Measurements from ENCODE around the gene PRAMEF15. TPM values are rescaled to one million over a fixed set of nuclear protein-coding genes. Genes with fewer than 3 reads are reported as not detected.
"Not testable (repeated sequence)": the region's sequence is repeated elsewhere in the genome, so short reads cannot be mapped to it uniquely, and the experiment has no call there.

PRAMEF15 gene
- not detected for total RNA-seq
- not detected for polyA plus RNA-seq

DNA sequence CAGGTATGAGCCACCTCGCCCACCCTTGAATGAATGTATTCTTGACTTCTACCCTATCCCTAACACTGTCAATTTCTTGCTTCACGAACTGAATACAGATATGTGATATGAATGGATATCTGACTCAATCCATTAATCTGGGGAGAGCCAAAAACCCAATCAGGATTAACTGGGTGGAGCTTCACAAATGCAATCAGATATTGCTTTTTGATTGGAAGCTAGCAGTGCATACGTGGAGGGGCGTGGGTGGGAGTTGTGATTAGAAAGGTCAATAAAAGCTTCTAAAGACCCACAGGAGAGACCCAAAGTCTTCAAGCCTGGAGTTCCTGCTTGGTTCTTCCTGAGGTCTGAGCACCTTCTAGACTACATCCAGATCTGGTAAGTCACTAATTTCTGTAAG is at the start of gene PRAMEF15:
PRAMEF15 (plus strand) TSS at position 301 of the 400 bp plus-strand sequence. CDS start 2,827 bp downstream, outside the sequence.
- FAIRE-seq; H3K36me3 ChIP-seq; ATAC-seq; DNase-seq; H3K9me3 ChIP-seq; H3K4me1 ChIP-seq; H3K27me3 ChIP-seq; H3K4me3 ChIP-seq; intact Hi-C loops (cut with DNase I); H3K27ac ChIP-seq: not testable (repeated sequence)
- 47 to 66% methylated on average over 3 of the region's 4 CpGs for WGBS, 2 donors

DNA sequence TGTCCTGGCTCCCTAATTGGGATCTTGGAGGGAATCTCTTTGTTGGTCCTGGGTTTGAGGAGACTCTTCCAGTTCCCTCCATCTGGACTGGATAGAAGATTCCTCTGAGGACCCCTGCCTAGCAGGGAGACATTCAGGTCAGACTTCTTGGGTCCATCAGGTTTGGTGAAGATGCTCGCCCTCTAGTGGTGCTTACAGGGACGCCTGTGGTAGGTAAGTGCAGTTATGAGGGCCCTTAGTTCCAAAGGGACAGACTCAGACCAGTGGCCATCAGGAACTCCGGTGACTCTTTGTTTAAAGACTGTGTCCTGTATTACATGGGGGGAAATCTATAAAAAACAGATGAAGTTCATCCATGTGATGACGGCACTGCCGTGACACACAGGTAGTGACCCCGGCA is 38.4 kb upstream of the PRAMEF15 start:
- intact Hi-C loops (cut with DNase I); FAIRE-seq; H3K4me1 ChIP-seq; ATAC-seq; H3K4me3 ChIP-seq; H3K36me3 ChIP-seq; H3K27me3 ChIP-seq; H3K27ac ChIP-seq; DNase-seq; H3K9me3 ChIP-seq: not testable (repeated sequence)
- WGBS, 2 donors, result 37 to 56% methylated on average over 3 of the region's 6 CpGs

- DNase-seq; H3K4me3 ChIP-seq; H3K4me1 ChIP-seq; H3K36me3 ChIP-seq; intact Hi-C loops (cut with DNase I); ATAC-seq; H3K27ac ChIP-seq; FAIRE-seq; H3K27me3 ChIP-seq; H3K9me3 ChIP-seq: not testable (repeated sequence)
- 48 to 63% methylated on average over 3 of the region's 3 CpGs for WGBS, 2 donors
Observed at GRCh38 chr1:13279617-13280016, 35.8 kb upstream of the PRAMEF15 start.

DNA sequence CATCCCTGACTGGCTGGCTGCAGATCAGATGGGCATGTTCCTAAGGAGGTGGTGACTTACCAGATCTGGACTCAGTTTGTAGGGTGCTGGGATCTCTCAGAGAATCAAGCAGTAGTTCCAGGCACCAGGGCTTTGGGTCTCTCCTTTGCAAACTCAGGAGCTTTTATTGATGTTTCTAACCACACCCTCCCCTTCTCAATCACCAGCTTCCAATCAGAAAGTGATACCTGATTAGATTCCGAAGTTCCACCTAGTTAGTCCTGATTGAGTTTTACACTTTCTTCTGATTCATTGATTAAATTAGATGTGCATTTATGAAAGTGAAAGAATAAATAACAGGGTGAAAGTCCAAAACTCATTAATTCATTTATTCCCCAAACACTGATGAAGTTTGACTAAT is 30.3 kb upstream of the PRAMEF15 start, which contains the start of gene PRAMEF8:
PRAMEF8 (minus strand) TSS at position 101 of the 400 bp plus-strand sequence. CDS start 1,046 bp downstream, outside the sequence.
- H3K4me1 ChIP-seq; DNase-seq; FAIRE-seq; H3K4me3 ChIP-seq; H3K27ac ChIP-seq; intact Hi-C loops (cut with DNase I); H3K9me3 ChIP-seq; ATAC-seq; H3K27me3 ChIP-seq; H3K36me3 ChIP-seq: not testable (repeated sequence)
- no CpG with 5 or more reads among the region's 1 CpG for WGBS, 2 donors

GRCh38 chr1:13289030-13289429 is 26.4 kb upstream of the PRAMEF15 start:
- H3K27me3 ChIP-seq; intact Hi-C loops (cut with DNase I); ATAC-seq: not testable (repeated sequence)

GRCh38 chr1:13297216-13297931 is 18.0 kb upstream of the PRAMEF15 start:
- H3K27ac ChIP-seq; FAIRE-seq; DNase-seq; H3K4me3 ChIP-seq; H3K9me3 ChIP-seq; intact Hi-C loops (cut with DNase I); ATAC-seq; H3K36me3 ChIP-seq; H3K4me1 ChIP-seq; H3K27me3 ChIP-seq: not testable (repeated sequence)
- WGBS, 2 donors, result 83 to 91% methylated on average over 2 of the region's 5 CpGs

More at GRCh38 chr1:13289030-13289429, 26.4 kb upstream of the PRAMEF15 start:
- not testable (repeated sequence) for H3K4me1 ChIP-seq, H3K9me3 ChIP-seq, H3K36me3 ChIP-seq, DNase-seq, FAIRE-seq, H3K4me3 ChIP-seq, H3K27ac ChIP-seq
- WGBS, 2 donors, result 56 to 59% methylated on average over 1 to 2 of the region's 3 CpGs

- H3K36me3 ChIP-seq; H3K9me3 ChIP-seq; intact Hi-C loops (cut with DNase I); DNase-seq; H3K4me1 ChIP-seq; ATAC-seq; H3K27ac ChIP-seq; H3K4me3 ChIP-seq; FAIRE-seq; H3K27me3 ChIP-seq: not testable (repeated sequence)
- WGBS, 2 donors, result 83 to 89% methylated on average over 2 to 11 of the region's 27 CpGs
Observed at GRCh38 chr1:13298699-13299098, 16.7 kb upstream of the PRAMEF15 start.

DNA sequence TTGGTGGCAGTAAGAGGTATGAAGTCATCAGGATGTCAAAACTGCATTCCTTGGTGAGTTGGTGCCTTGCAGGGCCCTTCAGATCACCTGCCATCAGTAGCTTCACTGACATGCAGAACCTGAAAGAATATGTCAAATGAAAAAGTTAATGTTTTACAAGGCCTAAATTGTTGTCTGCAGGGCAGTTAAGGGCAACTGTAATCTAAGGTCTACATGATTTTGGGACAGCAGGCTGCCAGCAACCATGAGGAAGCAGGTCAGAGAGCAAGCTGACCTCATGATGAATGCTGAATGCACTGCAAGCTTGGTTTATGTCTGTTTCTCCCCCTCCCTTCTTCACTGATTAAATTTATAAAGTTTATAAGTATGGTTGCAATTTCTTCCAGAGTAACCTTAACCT is 13.2 kb upstream of the PRAMEF15 start:
- intact Hi-C loops (cut with DNase I); H3K4me1 ChIP-seq; H3K9me3 ChIP-seq; H3K27ac ChIP-seq; H3K4me3 ChIP-seq; H3K36me3 ChIP-seq; ATAC-seq; DNase-seq; FAIRE-seq; H3K27me3 ChIP-seq: not testable (repeated sequence)

- H3K27me3 ChIP-seq; intact Hi-C loops (cut with DNase I); H3K36me3 ChIP-seq; H3K4me3 ChIP-seq; FAIRE-seq; H3K27ac ChIP-seq; H3K9me3 ChIP-seq; H3K4me1 ChIP-seq; DNase-seq; ATAC-seq: not testable (repeated sequence)
- WGBS, 2 donors, result no CpG with 5 or more reads among the region's 1 CpG
Observed at GRCh38 chr1:13303239-13303638, 12.1 kb upstream of the PRAMEF15 start, which contains the start of gene PRAMEF33. Gene PRAMEF33, plus strand, starts transcription at chr1:13303539. Its CDS starts 2,416 bp downstream, at chr1:13305955.

- WGBS, 2 donors, result 58 to 79% methylated on average over 8 of the region's 8 CpGs
- intact Hi-C loops (cut with DNase I); DNase-seq: not testable (repeated sequence)
Observed at GRCh38 chr1:13342496-13342895, 27.1 kb downstream of the PRAMEF15 start.

GRCh38 chr1:13347034-13347433 is 31.7 kb downstream of the PRAMEF15 start, which contains the start of gene PRAMEF14:
Gene PRAMEF14, minus strand, starts transcription at chr1:13347134. Its CDS starts 1,820 bp downstream, at chr1:13345314.
- intact Hi-C loops (cut with DNase I); H3K4me1 ChIP-seq; ATAC-seq; DNase-seq; H3K27ac ChIP-seq; FAIRE-seq; H3K27me3 ChIP-seq; H3K9me3 ChIP-seq; H3K4me3 ChIP-seq; H3K36me3 ChIP-seq: not testable (repeated sequence)
- WGBS, 2 donors, result 57 to 62% methylated on average over 7 of the region's 7 CpGs

More at GRCh38 chr1:13342496-13342895, 27.1 kb downstream of the PRAMEF15 start:
- not testable (repeated sequence) for H3K27ac ChIP-seq, H3K27me3 ChIP-seq, FAIRE-seq, ATAC-seq, H3K4me1 ChIP-seq, H3K4me3 ChIP-seq, H3K36me3 ChIP-seq, H3K9me3 ChIP-seq

DNA sequence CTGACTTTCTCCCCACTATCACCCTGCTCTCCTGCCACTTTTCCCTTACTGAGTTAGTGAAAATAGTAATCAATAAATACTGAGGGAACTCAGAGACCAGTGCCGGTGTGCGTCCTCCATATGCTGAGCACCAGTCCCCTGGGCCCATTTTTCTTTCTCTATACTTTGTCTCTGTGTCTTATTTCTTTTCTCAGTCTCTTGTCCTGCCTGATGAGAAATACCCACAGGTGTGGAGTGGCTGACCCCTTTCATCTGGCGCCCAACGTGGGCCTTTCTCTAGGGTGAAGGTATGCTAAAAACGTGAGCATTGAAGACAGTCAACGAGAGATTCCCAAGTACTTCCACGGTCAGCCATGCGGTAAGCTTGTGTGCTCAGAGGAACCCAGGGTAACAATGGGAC is 38.1 kb downstream of the PRAMEF15 start:
- DNase-seq; H3K27me3 ChIP-seq; FAIRE-seq; H3K4me3 ChIP-seq; intact Hi-C loops (cut with DNase I); ATAC-seq; H3K27ac ChIP-seq; H3K9me3 ChIP-seq; H3K4me1 ChIP-seq; H3K36me3 ChIP-seq: not testable (repeated sequence)
- WGBS, 2 donors, result 77 to 88% methylated on average over 6 to 8 of the region's 8 CpGs
